Germinal center (tissue), 1 donor: ENCODE data around the gene RASGRP2.

Experiments
- DNase-seq: peaks from one replicate; pipeline ENCODE4 v3.0.0; 2012; ENCODE audit warnings: mixed read lengths, low spot score

RASGRP2 gene

GRCh38 chr11:64770120-64770519 is 26.2 kb upstream of the RASGRP2 start:
- DNase-seq = no peak

GRCh38 chr11:64769283-64769682 is 25.3 kb upstream of the RASGRP2 start:
- DNase-seq = no peak

GRCh38 chr11:64768300-64768694 is 24.4 kb upstream of the RASGRP2 start:
- DNase-seq = no peak

- no peak for DNase-seq
Observed at GRCh38 chr11:64767344-64768299, 23.7 kb upstream of the RASGRP2 start.

DNA sequence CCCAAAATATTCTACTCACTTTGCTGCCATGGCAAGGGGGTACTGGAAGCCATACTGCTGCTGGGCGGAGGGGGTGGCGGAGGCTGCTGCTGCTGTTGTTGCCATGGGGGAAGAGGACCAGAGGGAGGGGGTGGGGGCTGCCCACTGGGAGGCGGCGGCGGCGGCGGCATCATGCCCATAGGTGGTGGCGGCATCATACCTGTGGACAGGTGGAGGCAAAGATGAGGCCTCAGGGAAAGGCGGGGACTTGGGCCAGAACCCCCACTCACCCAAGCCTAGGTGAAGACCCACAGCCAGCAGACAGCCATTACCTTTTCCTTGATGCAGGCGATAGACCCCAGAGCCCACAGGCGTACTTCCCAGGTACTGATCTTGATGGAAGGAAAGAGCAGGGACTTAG is 22.9 kb upstream of the RASGRP2 start:
- no peak for DNase-seq

DNA sequence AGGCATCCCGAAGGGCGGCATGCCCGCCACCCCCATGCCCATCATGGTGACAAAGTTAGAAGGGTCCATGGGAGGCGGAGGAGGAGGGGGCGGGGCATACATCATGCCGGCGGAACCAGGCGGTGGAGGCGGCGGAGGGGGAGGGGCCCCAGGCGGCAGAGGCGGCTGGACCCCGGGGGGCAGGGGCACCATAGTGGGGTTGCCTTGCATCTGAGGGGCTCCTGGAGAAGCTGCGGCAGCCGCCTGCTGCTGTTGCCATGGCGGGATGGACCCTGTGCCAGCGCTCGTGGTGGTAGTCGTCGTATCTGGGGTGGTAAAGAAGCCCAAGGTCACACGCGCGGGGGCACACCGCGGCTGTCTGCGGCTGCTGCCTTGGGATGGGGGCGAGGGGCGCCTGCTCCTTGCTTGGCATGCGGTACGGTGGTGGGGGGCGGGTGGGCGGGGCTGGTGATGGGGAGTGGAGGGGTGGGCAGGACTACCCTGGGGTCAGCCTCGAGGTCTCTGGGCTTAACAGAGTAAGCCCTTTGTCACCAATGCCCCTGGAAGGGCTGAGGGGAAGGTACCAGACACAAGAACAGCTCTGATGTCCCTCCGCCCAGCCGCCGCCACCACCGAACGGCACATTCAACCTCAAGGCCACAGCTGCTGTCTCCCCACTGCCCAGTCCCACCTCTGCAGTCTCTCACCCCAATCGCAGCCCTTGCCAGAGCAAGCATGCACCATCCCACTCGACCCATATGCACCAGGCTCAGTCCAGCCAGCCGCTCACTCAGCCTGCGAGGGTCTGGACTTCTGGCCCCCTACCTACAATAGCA is 22.1 kb upstream of the RASGRP2 start:
- DNase-seq = no peak

- DNase-seq = no peak
Observed at GRCh38 chr11:64765291-64765850, 21.4 kb upstream of the RASGRP2 start.

GRCh38 chr11:64764753-64765152 is 20.8 kb upstream of the RASGRP2 start:
- no peak for DNase-seq

GRCh38 chr11:64764040-64764611 is 20.2 kb upstream of the RASGRP2 start:
- DNase-seq = no peak

DNA sequence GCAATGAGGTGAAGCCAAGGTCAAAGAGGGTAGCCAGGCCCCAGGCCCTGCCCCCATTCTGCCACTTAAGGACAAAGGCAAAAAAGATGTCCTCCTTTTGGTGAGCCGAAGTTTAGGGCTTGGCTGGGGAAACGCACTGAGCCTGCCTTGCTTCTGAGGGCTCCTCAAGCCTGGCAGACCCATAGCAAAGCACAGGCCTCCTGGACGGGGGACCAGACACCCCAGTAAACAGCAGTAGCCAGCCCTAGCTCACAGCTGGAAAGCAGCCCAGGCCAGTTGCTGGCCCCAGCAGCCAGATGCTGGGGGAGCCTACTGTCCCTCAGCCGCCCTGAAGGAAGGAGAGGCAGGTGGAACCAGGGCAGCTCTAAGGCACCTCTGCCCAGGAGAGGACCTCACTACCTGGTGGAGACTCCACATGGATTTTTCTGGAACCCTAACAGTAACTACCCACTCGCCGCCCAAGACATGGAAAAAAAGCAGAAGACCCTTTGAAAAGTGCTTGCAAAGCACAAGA is 19.6 kb upstream of the RASGRP2 start:
- no peak for DNase-seq

DNA sequence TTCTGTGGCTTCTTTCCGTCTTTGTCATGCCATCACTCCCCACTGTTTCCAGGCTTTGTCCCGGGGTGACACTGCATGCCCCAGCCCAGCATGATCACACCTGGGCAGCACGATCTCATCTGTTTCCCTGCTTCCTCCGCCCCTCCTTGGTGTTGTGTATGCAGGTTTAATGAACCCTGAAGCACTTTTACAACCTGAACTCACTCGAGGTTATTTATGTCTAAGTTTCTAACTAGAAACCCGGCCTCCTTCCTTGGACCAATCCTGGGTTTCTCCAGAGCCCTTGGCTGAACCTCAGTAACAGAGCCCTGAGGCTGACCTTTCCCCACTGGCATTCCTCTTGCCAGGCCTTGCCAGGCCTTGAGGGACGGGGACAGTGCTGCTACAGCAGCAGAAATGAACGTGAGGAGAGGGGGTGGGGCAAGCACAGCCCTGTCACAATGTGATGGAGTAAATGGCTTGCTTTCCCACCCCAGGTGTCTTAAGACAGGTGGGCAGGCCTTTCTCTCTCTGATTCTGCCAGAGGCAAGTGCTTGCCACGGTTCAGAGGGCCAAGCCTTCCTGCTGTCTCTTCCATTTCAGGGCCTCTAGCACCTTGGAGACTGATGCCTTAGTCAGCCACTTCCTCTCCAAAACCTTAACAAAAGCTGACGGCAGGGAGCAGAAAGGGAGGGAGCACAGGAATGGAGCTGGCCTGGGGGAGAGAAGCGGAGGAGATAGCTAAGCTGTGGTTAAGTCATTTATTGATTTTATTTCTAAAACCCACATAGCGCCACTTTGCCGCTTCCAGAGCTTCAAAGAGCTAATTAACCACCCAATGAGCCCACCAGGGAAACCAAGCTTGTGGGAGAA is 19.0 kb upstream of the RASGRP2 start:
- DNase-seq = no peak

GRCh38 chr11:64762277-64762673 is 18.3 kb upstream of the RASGRP2 start:
- no peak for DNase-seq

- no peak for DNase-seq
Observed at GRCh38 chr11:64760759-64761420, 16.9 kb upstream of the RASGRP2 start.

DNA sequence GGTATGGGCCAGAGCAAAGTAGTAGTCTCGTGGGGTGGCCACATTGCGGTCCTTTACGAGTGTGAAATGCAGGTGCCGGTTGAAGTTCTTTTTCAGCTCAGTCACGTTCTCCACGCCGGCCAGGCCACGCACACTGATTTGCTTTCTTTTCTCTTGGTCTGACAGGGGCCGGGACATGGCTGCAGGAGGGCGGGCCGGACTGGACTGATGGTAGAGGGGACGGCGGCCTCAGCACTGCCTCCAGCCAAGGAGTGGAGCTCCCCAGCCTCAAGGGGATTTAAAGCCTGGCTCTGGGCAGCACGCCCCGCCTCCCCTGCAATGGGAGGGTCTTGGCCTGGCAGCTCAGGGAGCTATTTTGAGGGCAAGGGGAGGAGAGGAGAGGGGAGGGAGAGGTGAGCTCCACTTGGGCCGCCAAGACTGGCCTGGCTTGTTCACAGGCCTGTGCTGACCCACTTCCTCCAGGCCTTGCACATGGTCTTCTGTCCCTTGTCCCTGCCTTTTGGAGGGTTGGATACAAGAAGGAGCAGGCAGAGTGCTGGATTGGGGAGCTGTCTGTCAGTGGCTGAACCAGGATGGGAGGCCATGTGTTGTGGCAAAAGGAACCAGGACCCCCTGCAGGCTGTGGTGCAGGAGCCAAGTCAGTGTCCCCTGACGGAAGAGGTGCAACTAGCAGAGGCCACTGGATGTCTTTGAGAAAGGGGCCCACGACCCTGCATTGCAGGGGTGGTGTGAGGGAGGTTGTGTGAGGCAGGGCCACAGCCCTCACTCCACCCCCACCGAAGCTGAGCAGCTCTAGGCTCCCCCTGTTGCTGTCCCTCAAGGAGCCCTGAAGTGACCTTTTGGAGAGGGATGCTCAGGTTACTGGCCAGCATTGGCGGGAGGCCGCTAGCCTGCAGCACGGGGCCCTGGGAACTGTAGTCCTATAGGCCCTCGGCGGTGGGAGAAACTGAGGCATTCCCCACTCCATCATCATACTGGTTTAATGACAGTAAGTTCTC is 16.1 kb upstream of the RASGRP2 start, which contains the start of gene PYGM:
PYGM (minus strand) TSS at position 253 of the 998 bp plus-strand sequence; CDS start at position 177, 76 bp downstream.
- no peak for DNase-seq

- DNase-seq = no peak
Observed at GRCh38 chr11:64759131-64759721, 15.3 kb upstream of the RASGRP2 start.

GRCh38 chr11:64758330-64759079 is 14.6 kb upstream of the RASGRP2 start:
- DNase-seq = no peak

GRCh38 chr11:64757549-64758329 is 13.8 kb upstream of the RASGRP2 start:
- no peak for DNase-seq
